ENCODE results near the gene DNAJB1.

DNAJB1 gene

GRCh38 chr19:14497228-14497921 is 20.8 kb downstream of the DNAJB1 start:
- Histone ChIP-seq H4K12ac (ENCODE audit: low read depth, low read length) (no peak overlapping the region), H3K4ac (ENCODE audit: low read depth, low read length) (no peak overlapping the region), H3K9ac (ENCODE audit: low read length) (no peak overlapping the region), H2BK12ac (ENCODE audit: low read length) (no peak overlapping the region), H3K4me2 (ENCODE audit: low read length) (no peak overlapping the region), H2AK5ac (ENCODE audit: low read length) (peak overlapping the region; percentile 81), H3K23ac (ENCODE audit: low read length) (no peak overlapping the region), H2AFZ (ENCODE audit: insufficient read depth, low read length, poor library complexity) (no peak overlapping the region), H3K4me3 (ENCODE audit: low read depth, low read length) (peak overlapping the region; percentile 5), H3K4me1 (ENCODE audit: control insufficient read depth in 1 of 2, insufficient read depth in 2 of 2, low read length in 2 of 2) (peaks cover 11 to 13% of the 10 kb centered on the region in 2 experiments), H3K79me1 (ENCODE audit: low read length) (peaks cover 12% of the 10 kb centered on the region), H3K79me2 (ENCODE audit: control insufficient read depth, insufficient read depth, low read length, poor library complexity) (peaks cover 13% of the 10 kb centered on the region), H3K36me3 (ENCODE audit: control insufficient read depth in 1 of 2, insufficient read depth in 2 of 2, low read length in 2 of 2) (peaks cover 7 to 8% of the 10 kb centered on the region in 2 experiments), H3K27ac (ENCODE audit: low read depth, low read length) (no peak overlapping the region), H3K27me3 (ENCODE audit: insufficient read depth, low read length) (no peaks in the 10 kb centered on the region), H4K91ac (ENCODE audit: low read depth, low read length) (peak overlapping the region; percentile 8), H3K9me3 (ENCODE audit: insufficient read depth, low read depth, low read length) (no peaks in the 10 kb centered on the region), H2BK120ac (ENCODE audit: insufficient read depth, low read length, poor library complexity) (no peak overlapping the region), H4K8ac (ENCODE audit: low read depth, low read length) (no peak overlapping the region), H3K14ac (ENCODE audit: low read length) (no peak overlapping the region), H2BK5ac (ENCODE audit: low read depth, low read length, poor library complexity) (no peak overlapping the region), H3K18ac (ENCODE audit: low read length) (no peak overlapping the region)
- no peak for DNase-seq
- no CpG with 5 or more reads among the region's 6 CpGs for WGBS (ENCODE audit: extremely low coverage, insufficient coverage, insufficient read length)

GRCh38 chr19:14496834-14497227 is 21.4 kb downstream of the DNAJB1 start:
- H3K27ac ChIP-seq (ENCODE audit: low read depth, low read length), result no peak overlapping the region
- H3K9ac ChIP-seq (ENCODE audit: low read length), result no peak overlapping the region
- H3K4ac ChIP-seq (ENCODE audit: low read depth, low read length), result no peak overlapping the region
- no peak overlapping the region for H3K4me2 ChIP-seq (ENCODE audit: low read length)
- no peak overlapping the region for H3K18ac ChIP-seq (ENCODE audit: low read length)
- WGBS (ENCODE audit: extremely low coverage, insufficient coverage, insufficient read length), result no CpG with 5 or more reads among the region's 7 CpGs
- H3K79me1 ChIP-seq (ENCODE audit: low read length), result peaks cover 10% of the 10 kb centered on the region
- peak overlapping the region; percentile 20 for H2BK120ac ChIP-seq (ENCODE audit: insufficient read depth, low read length, poor library complexity)
- H3K23ac ChIP-seq (ENCODE audit: low read length), result no peak overlapping the region
- H3K79me2 ChIP-seq (ENCODE audit: control insufficient read depth, insufficient read depth, low read length, poor library complexity), result peaks cover 13% of the 10 kb centered on the region
- peaks cover 7 to 10% of the 10 kb centered on the region in 2 experiments for H3K4me1 ChIP-seq (ENCODE audit: control insufficient read depth in 1 of 2, insufficient read depth in 2 of 2, low read length in 2 of 2)
- peak overlapping the region; percentile 16 for H2BK12ac ChIP-seq (ENCODE audit: low read length)
- DNase-seq, result peak in 1 of 2 donors; percentile 39
- no peak overlapping the region for H2BK5ac ChIP-seq (ENCODE audit: low read depth, low read length, poor library complexity)
- H4K12ac ChIP-seq (ENCODE audit: low read depth, low read length), result no peak overlapping the region
- H3K36me3 ChIP-seq (ENCODE audit: control insufficient read depth in 1 of 2, insufficient read depth in 2 of 2, low read length in 2 of 2), result peaks cover 7 to 8% of the 10 kb centered on the region in 2 experiments
- peak overlapping the region; percentile 75 for H4K91ac ChIP-seq (ENCODE audit: low read depth, low read length)
- H3K27me3 ChIP-seq (ENCODE audit: insufficient read depth, low read length), result no peaks in the 10 kb centered on the region
- H2AK5ac ChIP-seq (ENCODE audit: low read length), result no peak overlapping the region
- peak overlapping the region; percentile 27 for H2AFZ ChIP-seq (ENCODE audit: insufficient read depth, low read length, poor library complexity)
- H3K9me3 ChIP-seq (ENCODE audit: insufficient read depth, low read depth, low read length), result no peaks in the 10 kb centered on the region
- H3K14ac ChIP-seq (ENCODE audit: low read length), result no peak overlapping the region
- H3K4me3 ChIP-seq (ENCODE audit: low read depth, low read length), result no peak overlapping the region
- H4K8ac ChIP-seq (ENCODE audit: low read depth, low read length), result peak overlapping the region; percentile 81

- Histone ChIP-seq H3K9ac (ENCODE audit: low read length) (peak within 1 kb of the TSS; percentile 69), H3K4ac (ENCODE audit: low read depth, low read length) (peak within 1 kb of the TSS; percentile 98), H3K4me3 (ENCODE audit: low read depth, low read length) (peak within 1 kb of the TSS; percentile 79), H4K8ac (ENCODE audit: low read depth, low read length) (peak within 1 kb of the TSS; percentile 81), H3K23ac (ENCODE audit: low read length) (no peak within 1 kb of the TSS), H3K79me1 (ENCODE audit: low read length) (peaks cover 10% of the 10 kb centered on the region), H3K18ac (ENCODE audit: low read length) (peak within 1 kb of the TSS; percentile 61), H2AFZ (ENCODE audit: insufficient read depth, low read length, poor library complexity) (peak within 1 kb of the TSS; percentile 74), H4K91ac (ENCODE audit: low read depth, low read length) (peak within 1 kb of the TSS; percentile 75), H4K12ac (ENCODE audit: low read depth, low read length) (peak within 1 kb of the TSS; percentile 45), H2AK5ac (ENCODE audit: low read length) (peak within 1 kb of the TSS; percentile 28), H3K36me3 (ENCODE audit: control insufficient read depth in 1 of 2, insufficient read depth in 2 of 2, low read length in 2 of 2) (peaks cover 12 to 14% of the 10 kb centered on the region in 2 experiments), H2BK5ac (ENCODE audit: low read depth, low read length, poor library complexity) (peak within 1 kb of the TSS; percentile 15), H3K9me3 (ENCODE audit: insufficient read depth, low read depth, low read length) (peaks cover 2% of the 10 kb centered on the region), H2BK120ac (ENCODE audit: insufficient read depth, low read length, poor library complexity) (peak within 1 kb of the TSS; percentile 20), H3K4me2 (ENCODE audit: low read length) (peak within 1 kb of the TSS; percentile 81), H3K27me3 (ENCODE audit: insufficient read depth, low read length) (no peaks in the 10 kb centered on the region), H3K4me1 (ENCODE audit: control insufficient read depth in 1 of 2, insufficient read depth in 2 of 2, low read length in 2 of 2) (peaks cover 7 to 10% of the 10 kb centered on the region in 2 experiments), H2BK12ac (ENCODE audit: low read length) (peak within 1 kb of the TSS; percentile 51), H3K27ac (ENCODE audit: low read depth, low read length) (no peak within 1 kb of the TSS), H3K79me2 (ENCODE audit: control insufficient read depth, insufficient read depth, low read length, poor library complexity) (peaks cover 13% of the 10 kb centered on the region), H3K14ac (ENCODE audit: low read length) (peak within 1 kb of the TSS; percentile 62)
- DNase-seq, result peak; percentile 94 to 98
- no CpG with 5 or more reads among the region's 71 CpGs for WGBS (ENCODE audit: extremely low coverage, insufficient coverage, insufficient read length)
Observed at GRCh38 chr19:14496029-14496833, 22.0 kb downstream of the DNAJB1 start, which contains the start of gene GIPC1. Gene GIPC1 (minus strand): TSS chr19:14496127. CDS start chr19:14482976, 13,151 bp downstream.

- H3K4ac ChIP-seq (ENCODE audit: low read depth, low read length), result peak overlapping the region; percentile 90
- H3K14ac ChIP-seq (ENCODE audit: low read length), result peak overlapping the region; percentile 62
- H3K23ac ChIP-seq (ENCODE audit: low read length), result no peak overlapping the region
- peak overlapping the region; percentile 74 for H2AFZ ChIP-seq (ENCODE audit: insufficient read depth, low read length, poor library complexity)
- no CpG with 5 or more reads among the region's 28 CpGs for whole genome bisulfite sequencing (ENCODE audit: extremely low coverage, insufficient coverage, insufficient read length)
- no peak for DNase-seq
- peak overlapping the region; percentile 69 for H3K9ac ChIP-seq (ENCODE audit: low read length)
- peaks cover 13% of the 10 kb centered on the region for H3K79me2 ChIP-seq (ENCODE audit: control insufficient read depth, insufficient read depth, low read length, poor library complexity)
- peak overlapping the region; percentile 15 for H2BK5ac ChIP-seq (ENCODE audit: low read depth, low read length, poor library complexity)
- peak overlapping the region; percentile 81 for H3K4me2 ChIP-seq (ENCODE audit: low read length)
- peaks cover 14% of the 10 kb centered on the region in 2 experiments for H3K36me3 ChIP-seq (ENCODE audit: control insufficient read depth in 1 of 2, insufficient read depth in 2 of 2, low read length in 2 of 2)
- peak overlapping the region; percentile 31 for H4K8ac ChIP-seq (ENCODE audit: low read depth, low read length)
- H2AK5ac ChIP-seq (ENCODE audit: low read length), result peak overlapping the region; percentile 28
- peak overlapping the region; percentile 61 for H3K18ac ChIP-seq (ENCODE audit: low read length)
- peak overlapping the region; percentile 74 for H4K91ac ChIP-seq (ENCODE audit: low read depth, low read length)
- peak overlapping the region; percentile 79 for H3K4me3 ChIP-seq (ENCODE audit: low read depth, low read length)
- H2BK120ac ChIP-seq (ENCODE audit: insufficient read depth, low read length, poor library complexity), result no peak overlapping the region
- no peak overlapping the region for H3K27ac ChIP-seq (ENCODE audit: low read depth, low read length)
- H3K9me3 ChIP-seq (ENCODE audit: insufficient read depth, low read depth, low read length), result peaks cover 2% of the 10 kb centered on the region
- peaks cover 10% of the 10 kb centered on the region for H3K79me1 ChIP-seq (ENCODE audit: low read length)
- no peak overlapping the region for H2BK12ac ChIP-seq (ENCODE audit: low read length)
- peaks cover 7 to 10% of the 10 kb centered on the region in 2 experiments for H3K4me1 ChIP-seq (ENCODE audit: control insufficient read depth in 1 of 2, insufficient read depth in 2 of 2, low read length in 2 of 2)
- peak overlapping the region; percentile 45 for H4K12ac ChIP-seq (ENCODE audit: low read depth, low read length)
- H3K27me3 ChIP-seq (ENCODE audit: insufficient read depth, low read length), result no peaks in the 10 kb centered on the region
Observed at GRCh38 chr19:14495672-14496028, 22.5 kb downstream of the DNAJB1 start.
